NCI-H748 treated with DMSO at 0.1 percent for 48 hours (cell line): ENCODE results near the gene NDRG4.
"Not testable (repeated sequence)": the region's sequence is repeated elsewhere in the genome, so short reads cannot be mapped to it uniquely, and the experiment has no call there.

Experiments
- DNase-seq: peaks from one replicate; lab custom pipeline; 2025; lab: John Stamatoyannopoulos, UW

The NDRG4 gene

DNA sequence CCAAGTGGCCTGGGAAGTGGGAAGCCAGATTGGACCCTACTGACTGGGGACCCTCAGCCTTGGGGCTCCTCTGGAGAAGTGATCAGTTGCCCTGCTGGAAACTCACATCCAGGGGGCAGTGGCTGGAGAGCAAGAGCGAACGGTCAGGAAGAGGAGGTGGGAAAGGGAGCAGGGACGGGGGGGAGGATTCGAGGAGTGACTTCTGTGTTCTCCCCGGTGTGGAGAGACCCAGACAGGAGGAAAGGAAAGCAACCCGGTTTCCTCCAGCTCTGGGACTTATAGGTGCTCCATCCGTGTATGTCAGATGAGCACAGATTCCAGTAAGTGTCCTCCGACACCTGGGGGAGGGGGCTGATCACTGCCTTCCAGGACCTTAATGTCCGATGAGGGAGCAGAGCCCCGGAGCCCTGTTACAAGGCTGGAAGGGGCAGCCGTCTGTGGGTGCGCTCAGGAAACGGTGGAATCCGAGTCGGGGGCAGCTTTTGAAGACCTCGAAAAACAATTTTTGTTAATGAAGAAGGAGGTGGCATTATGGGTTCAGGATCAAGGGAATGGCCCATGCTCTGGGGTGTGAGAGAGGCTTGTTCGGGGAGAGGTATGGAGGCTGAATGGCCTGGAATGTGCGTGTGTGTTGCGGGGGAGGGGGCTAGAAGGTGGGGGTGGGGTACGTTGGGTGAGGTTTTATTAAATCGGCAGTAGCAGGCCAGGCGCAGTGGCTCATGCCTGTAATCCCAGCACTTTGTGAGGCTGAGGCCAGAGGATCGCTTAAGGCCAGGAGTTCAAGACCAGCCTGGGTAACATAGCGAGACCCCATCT is 34.8 kb upstream of the NDRG4 start:
- DNase-seq = no peak

DNA sequence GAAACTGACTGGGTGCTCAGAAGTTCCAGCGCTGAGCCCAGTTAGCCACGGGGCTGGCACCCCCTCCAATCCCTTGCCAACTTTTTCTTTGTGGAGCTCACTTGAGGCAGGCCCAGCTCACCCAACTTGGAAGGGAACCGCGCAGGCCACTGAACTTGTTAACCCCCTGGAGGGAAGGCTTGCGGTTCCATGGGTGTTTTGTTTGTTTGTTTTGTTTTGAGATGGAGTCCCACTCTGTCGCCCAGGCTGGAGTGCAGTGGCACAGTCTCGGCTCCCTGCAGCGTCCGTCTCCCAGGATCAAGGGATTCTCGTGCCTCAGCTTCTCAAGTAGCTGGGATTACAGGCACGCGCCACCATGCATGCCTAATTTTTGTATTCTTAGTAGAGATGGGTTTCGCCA is 34.1 kb upstream of the NDRG4 start:
- no peak for DNase-seq

DNA sequence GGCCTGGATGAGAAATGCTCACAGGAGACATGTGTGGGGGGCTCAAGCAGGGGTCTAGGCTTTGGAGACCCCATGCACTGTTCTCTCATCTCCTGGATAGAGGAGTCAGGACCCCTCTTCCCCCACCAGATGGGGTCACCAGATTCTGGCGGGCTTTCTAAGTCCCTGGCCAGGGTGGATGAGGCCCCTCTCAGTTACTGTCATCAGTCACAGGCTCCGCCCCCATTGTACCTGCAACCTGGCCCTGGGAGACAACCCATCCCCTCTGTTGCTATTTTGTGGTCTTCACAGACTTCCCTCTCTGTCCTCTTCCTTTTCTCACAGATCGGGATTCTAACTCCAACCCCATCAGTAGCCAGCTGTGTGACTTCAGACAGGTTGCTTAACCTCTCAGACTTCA is 33.5 kb upstream of the NDRG4 start:
- no peak for DNase-seq

DNA sequence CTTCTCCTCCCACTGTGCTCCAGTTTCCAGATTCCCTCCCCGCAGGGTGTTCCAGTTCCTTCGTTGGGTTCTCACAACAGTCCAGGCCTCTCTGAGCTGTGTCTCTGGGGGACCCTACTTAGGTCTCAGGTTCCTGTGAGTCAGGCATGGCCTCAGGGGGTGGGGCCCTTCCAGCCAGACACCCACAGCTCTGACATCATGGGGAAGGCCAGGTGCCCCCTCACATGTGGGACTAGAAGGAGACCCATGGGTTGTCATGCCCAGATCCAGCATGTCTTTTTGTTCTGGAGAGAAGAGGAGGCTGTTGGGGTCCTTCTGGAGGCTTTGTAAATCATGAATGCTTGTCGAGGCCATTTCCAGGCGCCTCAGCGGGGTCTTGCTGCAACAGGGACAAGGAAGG is 32.0 kb upstream of the NDRG4 start:
- no peak for DNase-seq

DNA sequence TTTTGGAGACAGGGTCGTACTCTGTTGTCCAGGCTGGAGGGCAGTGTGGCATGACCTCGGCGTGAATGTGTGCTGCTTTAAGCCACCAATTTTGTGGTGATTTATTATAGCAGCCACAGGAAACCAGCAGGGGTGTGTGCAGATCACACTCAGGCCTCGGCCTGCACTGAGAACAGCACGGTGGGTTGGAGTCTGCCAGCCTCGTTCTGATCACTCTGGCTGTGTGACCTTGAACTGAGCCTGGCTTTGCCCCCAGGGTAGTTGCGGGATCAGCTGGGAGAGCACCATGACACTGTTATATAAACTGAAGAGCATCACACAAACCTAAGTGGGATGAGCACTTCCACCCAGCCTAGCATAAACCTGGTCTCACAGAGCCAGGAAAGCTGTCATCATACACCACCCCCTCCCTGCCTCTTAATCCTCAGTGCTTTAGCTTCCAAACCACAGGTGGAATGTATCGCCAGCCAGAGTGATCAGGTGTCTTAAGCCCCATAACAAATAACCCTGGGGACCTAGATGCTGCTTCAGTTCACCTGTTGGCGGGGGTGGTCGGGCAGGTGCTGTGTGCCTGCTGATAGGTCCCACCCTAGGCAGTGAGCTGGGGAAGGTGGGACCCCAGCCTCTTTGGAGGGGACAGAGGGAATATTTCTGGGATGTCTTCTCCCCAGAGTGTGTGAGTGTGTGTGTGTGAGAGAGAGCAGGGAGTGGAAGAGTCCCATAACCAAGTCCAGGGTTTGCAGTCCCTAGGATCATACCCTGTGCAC is 28.6 kb upstream of the NDRG4 start:
- DNase-seq = no peak

DNA sequence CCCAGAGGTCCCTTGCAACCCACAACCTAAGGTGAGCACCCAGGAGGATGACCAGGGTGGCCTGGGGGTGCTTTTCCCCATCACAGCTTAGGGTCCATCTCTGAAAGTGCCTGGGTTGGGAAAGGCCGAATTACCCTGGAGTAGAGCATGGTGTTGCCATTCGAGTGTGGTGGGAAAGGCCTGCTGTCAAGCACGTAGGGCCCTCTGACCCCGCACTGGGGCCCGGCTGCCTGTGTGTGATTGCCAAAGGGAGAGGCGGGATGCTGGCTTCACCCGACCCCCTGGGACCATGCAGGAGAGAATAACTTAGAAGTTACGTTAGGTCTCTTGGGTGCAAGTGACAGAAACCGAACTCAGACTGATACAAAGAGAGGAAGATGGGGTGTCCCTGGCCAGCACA is 27.7 kb upstream of the NDRG4 start:
- no peak for DNase-seq

DNA sequence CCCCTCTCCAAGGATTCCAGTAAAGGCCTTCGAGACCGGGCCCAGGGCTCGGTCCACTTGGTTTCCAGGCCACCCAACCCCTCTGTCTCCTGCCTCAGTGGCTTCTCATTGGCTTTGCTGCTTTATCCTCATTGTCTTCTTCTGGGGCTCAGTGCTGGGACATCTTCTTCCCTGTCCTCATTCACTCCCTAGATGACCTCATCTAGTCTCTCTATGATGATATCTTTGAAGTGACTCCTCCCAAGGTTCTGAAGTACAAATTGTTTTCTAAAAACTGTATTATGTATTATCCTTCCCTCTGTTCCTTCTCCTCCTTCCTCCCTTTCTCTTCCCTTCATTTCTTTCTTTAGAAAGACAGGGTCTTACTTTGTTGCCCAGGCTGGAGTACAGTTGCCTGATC is 27.1 kb upstream of the NDRG4 start:
- no peak for DNase-seq

DNA sequence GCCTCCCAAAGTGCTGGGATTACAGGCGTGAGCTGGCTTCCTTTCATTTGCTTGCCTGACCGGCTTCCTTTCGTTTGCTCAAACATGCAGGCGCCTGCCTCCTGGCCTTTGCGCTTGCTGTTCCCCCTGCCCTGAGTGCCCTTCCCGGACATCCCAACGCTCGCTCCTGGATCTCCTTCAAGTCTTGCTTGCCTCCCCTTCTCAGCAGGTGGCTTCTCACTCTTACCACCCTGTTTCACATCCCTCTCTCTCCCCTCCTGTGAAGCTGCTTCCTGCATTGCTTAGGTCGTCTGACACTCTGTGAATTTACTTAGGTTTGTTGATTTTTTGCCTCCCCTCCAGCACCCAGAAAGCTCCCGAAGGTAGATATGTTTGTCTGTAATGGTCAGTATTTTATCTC is 25.6 kb upstream of the NDRG4 start:
- DNase-seq = no peak

DNA sequence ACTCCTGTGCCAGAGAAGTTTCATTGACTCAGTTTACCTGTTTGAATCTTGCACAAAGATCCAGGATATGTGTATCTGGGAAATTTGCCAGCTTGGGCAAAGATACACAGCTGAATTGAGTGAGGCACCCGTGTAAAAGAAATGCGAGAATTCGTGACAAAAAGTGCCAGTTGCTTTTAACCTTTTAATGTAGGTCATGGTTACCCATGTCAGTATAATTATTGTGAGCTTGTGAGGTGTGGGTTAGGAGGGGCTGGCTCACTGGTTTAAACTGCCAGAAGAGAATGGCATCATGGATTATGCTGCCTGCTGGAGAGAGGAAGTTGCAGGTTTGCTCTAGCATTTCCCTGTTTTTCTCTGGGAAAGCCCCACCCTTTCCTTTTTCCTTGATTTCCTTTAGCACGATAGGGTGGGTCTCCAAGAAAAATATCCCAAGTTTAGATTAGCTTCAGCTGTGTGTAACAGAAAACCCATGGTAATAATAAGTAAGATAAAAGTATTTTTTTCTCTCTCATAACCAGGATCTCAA is 24.8 kb upstream of the NDRG4 start:
- no peak for DNase-seq

DNA sequence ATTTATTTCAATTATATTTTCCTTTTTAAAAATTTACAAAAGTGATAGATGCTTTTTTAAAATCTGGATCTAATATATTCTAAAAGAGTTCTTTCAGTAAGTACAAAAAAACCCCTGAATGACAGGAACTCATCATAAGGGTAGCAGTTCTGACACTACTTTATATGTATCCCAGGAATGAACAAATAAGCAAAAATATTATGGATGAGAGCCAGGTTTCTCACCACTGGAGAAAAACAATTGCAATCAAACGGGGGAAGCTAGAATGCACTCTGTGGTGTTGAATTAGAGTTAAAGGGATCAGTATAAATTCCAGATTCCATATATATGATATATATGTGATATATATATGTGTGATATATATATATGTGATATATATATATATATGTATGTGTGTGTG is 23.2 kb upstream of the NDRG4 start:
- DNase-seq = no peak

DNA sequence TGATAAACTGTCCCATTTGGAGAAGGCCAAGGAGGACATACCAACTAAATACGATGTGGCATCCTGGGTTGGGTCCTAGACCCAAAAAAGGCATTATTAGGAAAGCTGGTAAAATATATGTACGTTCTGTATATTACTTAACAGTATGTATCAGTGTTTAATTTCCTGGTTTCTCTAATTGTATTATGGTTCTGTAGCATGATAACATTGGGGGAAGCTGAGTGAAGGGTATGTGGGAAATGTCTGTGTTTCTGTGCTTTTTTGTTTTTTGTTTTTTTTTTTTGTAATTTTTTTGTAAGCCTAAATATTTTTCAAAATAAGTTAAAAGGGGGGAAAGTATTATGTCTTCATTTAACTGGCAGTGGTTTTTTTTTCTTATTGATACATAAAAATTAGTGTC is 21.5 kb upstream of the NDRG4 start:
- no peak for DNase-seq

DNA sequence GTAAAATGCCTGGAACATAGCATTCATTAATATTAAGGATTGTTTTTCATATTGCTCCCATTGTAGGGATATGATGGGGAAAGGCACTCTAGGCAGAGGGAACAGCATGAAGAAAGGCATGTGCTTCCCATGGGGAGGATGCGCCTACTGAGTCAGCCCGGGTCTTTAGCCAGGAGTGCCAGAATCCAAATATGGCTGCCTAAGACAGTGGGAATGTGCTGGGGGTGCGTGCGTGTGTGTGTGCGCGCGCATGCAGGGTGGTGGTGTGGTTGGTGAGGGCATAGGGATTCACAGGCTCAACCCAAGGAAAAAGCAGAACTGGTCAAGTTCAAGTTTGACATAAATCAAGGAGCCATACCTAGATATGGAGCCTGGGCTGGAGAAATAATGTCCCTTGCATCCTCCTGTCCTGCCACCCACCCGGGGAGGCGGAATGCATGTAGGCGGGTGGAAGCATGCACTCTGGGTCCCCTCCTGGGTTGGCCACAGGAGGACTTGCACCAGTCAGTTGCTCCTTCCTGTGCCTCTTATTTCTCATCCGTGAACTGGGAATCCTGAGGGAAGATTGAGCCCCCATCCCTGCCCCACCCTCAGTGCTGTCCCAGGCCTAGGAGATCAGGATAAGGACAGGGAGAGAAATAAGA is 18.6 kb upstream of the NDRG4 start:
- no peak for DNase-seq

DNA sequence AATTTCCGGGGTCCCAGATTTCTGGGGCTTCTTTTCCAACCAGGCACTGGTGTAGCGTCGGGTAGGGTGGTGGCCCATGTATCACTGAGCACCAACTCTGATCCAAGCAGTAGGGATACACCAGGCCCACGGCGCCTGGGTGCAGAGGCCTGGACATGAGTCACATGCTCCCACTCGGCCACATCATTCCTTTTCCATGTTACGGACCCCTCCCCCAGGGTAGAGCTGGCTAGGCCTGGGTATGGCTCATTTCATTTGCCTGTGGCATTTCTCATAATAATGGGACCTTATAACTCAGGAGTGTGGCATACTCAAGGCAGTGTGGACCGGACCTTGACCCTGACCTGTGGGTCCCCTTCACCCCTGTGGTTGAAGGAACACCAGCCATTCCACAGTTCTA is 18.0 kb upstream of the NDRG4 start:
- no peak for DNase-seq

DNA sequence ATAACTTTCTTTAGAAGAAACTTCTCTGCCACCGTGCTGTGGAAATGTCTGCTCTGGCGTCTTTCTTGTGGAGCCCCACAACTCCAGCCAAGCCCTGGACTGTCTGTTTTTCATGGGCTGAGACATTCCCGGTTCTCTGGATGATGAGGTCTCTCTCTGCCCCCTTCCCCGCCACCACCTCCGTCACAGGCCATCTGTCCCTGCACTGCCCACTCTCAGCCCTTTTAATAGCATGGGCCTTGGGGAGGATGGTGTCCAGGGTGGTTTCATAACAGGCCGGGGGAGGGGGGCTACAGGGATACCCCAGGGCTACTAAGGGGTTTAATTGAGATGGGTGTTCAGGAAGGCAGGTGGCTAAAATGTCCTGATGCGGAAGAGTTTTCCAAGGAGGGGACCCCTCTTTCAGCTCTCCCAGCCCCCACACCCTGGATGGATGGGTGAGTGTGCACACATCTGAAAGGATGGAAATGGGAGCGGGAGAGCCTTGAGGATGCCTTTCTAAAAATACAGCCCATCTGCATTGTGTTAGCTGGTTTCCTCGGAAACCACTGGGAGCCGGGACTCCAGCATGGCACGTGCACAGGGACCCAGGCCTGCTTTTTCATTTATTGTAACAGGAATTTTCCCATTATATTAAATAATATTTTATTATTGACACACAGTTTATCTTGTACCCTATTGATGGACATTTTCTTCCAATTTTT is 14.6 kb upstream of the NDRG4 start:
- no peak for DNase-seq

DNA sequence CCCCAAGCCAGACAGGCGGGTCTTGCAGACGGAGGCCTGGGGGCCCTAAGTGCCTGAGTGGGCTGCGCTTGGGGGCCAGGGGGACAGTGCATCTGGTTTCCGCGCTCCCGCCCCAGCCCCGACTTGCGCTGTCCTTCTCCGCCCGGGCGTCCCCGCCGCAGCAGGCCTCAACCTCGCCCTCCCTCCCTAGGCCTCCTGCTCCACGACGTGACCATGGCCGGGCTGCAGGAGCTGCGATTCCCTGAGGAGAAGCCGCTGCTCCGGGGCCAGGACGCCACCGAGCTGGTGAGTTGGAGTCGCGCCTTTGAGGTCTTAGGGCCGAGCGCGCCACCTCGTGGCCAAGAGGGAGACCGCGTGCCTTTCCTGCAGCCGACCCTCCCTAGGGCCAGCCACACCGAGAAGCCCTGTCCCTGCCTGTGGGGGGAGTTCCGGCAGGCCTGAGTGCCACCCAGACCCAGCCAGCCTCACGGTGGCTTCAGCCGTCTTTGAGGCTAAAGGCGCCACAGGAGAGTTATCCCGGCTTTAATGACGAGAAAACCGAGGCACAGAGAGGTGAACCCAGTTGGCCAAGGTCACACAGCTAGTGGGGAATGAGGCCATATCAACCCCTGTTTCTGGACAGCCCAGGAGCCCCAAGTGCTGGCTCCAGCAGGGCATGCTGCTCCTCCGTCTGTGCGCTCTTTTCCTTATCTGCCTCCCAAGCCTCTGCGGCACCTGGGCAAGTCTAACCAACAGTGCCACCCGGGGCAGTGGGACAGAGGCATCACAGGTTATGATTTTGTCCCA is 12.2 kb upstream of the NDRG4 start:
- peak; percentile 37 for DNase-seq

DNA sequence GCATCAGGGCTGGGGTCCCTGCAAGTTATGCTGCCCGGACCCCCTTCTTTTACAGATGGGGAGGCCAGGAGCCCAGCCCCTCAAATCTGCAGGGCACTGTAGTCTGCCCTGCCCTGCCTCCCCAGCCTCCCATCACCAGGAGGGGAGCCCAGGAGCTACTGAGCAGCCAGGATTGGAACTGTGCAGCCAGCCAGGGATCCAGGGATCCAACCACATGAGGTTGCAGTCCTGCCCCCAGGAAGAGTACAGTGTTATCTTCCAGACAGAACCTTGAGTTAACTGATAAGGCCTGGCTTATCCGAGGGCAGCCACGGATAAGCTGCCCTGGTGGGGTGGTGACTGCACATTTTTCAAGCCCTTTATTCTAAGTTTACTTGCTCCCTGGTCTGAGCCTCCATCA is 11.4 kb upstream of the NDRG4 start:
- DNase-seq = no peak

DNA sequence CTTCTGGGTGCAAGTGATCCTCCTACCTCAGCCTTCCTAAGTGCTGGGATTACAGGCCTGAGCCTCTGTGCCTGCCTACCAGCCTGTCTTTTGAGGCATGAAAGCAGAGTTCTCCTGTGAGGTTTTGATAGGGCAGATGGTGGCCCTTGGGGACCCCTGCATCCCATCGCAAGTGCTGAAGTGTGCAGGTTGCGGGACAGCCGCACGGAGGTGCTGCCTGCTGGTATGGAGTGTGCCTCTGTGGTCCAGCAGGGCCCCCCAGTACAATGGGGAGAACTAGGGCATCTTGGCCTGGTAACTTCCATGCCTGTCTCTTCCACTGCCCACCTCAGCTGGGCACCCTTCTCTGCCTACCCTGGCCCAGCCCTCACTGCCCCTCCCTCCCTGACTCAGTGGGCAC is 9.9 kb upstream of the NDRG4 start:
- DNase-seq = no peak

DNA sequence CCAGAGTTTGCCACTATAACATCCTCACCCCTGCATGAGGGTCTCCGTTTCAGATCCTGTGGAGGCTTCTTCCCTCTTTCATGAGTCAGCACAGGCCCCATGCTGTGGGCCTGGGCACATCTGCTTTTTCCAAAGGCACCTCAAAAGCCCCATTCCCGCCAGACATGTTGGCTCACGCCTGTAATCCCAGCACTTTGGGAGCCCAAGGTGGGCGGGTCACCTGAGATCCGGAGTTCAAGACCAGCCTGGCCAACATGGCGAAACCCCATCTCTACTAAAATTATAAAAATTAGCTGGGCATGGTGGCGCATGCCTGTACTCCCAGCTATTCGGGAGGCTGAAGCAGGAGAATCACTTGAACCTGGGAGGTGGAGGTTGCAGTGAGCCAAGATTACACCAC is 9.4 kb upstream of the NDRG4 start:
- not testable (repeated sequence) for DNase-seq

DNA sequence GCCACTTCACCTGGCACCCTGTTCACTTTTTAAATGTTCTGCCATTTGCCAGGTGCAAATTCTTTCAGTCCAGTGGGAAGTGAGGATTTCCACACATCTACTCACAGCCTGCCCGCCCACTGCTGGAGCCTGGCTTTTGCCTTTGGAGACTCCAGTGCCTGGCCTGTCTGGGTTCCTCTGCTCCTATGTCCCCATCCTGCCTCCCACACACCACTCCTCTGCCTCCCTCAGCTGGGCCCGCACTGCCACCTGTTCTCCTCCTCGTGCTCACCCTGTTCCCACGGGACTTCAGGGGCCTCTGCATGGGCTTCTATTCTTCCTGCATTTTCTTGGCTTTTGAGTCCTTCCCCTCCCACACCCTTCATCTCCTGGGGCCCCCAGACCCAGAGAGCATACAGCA is 7.9 kb upstream of the NDRG4 start:
- no peak for DNase-seq

DNA sequence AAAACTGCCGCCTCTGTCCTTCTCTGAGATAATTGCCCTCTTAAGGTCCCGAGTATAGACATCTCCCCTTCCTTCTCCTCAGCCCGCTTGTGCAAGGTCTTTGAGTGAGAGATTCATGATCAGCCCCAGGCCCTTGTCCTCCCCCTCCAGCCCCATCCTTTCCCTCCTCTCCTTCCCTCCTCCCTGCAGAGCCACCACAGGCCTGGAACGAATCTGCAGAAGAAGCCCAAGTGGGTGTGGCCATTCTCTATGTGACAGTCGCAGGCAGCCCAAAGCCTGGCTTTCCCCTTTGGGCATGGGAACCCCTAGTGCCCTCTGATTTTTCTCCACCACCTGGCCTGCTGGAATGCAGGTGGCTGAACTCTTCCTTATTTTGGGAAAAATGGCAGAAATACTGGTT is 7.2 kb upstream of the NDRG4 start:
- no peak for DNase-seq

DNA sequence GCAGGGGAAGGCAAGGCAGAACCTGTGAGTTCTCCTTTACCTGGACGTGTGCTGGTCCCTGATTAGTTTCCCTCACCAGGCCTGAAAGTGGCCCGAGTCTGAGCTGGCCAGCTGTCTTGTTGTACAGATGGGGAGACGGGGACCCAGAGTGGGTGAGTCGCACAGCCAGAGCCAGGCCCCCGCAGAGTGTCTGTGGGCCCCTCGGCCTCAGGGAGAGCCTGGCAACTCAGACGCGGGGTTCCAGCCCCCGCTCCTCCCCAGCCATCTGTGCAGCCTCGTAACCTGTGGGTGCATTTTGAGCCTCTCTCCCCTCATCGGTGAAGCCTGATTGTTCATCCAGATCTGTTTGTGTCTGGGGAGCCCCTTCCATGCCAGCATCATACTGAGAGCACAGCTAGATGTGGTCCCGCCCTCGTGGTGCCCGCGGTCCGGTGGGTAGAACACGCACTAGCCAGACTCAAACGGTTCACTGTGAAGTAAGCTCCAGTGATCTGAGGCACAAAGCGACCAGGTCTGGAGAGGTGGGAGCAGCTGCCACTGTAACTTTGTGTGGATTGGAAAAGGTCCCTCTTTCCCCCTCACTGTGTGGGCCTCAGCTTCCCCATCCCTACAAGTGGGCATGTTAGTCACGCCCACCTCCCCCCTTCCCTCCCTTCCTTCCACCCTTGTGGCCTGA is 6.0 kb upstream of the NDRG4 start:
- DNase-seq = no peak
